ENCODE results near the gene MIPOL1.

GRCh38 chr14:37197421-37198272 is at the start of gene MIPOL1:
- TF ChIP-seq CTCF (IDR thresholded peaks at IDR 0.05) (peak; percentile 22 to 41 (median 30)), POLR2A (IDR thresholded peaks at IDR 0.05) (peak; percentile 3)
